Neural progenitor cell (in vitro differentiated cells): ENCODE measurements around the gene HSBP1L1.
"Not testable (repeated sequence)": the region's sequence is repeated elsewhere in the genome, so short reads cannot be mapped to it uniquely, and the experiment has no call there.

Experiments
- CTCF ChIP-seq: fragments of 200-600 bp; sonication (generic); IDR thresholded peaks from 2 replicates; pipeline ENCODE4 v1.5.1; 2017; ENCODE audit warnings: antibody characterized with exemption, mild to moderate bottlenecking
- EZH2 ChIP-seq: fragments of 200-600 bp; sonication (generic); IDR thresholded peaks from 2 replicates; pipeline ENCODE4 v1.6.1; 2017; ENCODE audit warnings: antibody characterized with exemption, mild to moderate bottlenecking, moderate library complexity
- EZH2phosphoT487 ChIP-seq: fragments of 200-600 bp; sonication (generic); IDR thresholded peaks from 2 replicates; pipeline ENCODE4 v1.6.1; 2017; ENCODE audit warnings: antibody characterized with exemption

GRCh38 chr18:80011496-80012137, 47.2 kb downstream of the HSBP1L1 start:
- TF ChIP-seq CTCF, EZH2, EZH2phosphoT487: not testable (repeated sequence)
